ENCODE data around the gene SATB2.

SATB2 gene

GRCh38 chr2:199452260-199452990 lies 5.3 kb downstream of the SATB2 start:
- no peak for DNase-seq

GRCh38 chr2:199449956-199450355 lies 7.8 kb downstream of the SATB2 start:
- no peak for DNase-seq

- no peak for DNase-seq
These were observed 8.3 kb downstream of the SATB2 start for GRCh38 chr2:199449455-199449854.

- no peak for DNase-seq
These were observed 10.7 kb downstream of the SATB2 start for GRCh38 chr2:199446996-199447576.

- DNase-seq, result no peak
These were observed 13.0 kb downstream of the SATB2 start for GRCh38 chr2:199444749-199445148.

- no peak for DNase-seq
These were observed 14.1 kb downstream of the SATB2 start for GRCh38 chr2:199443589-199444130.

- DNase-seq, result no peak
These were observed 15.6 kb downstream of the SATB2 start for GRCh38 chr2:199442173-199442572.

- DNase-seq, result no peak
These were observed 16.0 kb downstream of the SATB2 start for GRCh38 chr2:199441759-199442158.

GRCh38 chr2:199440118-199440517 lies 17.6 kb downstream of the SATB2 start:
- no peak for DNase-seq

GRCh38 chr2:199439542-199439941 lies 18.2 kb downstream of the SATB2 start:
- no peak for DNase-seq

GRCh38 chr2:199439066-199439465 lies 18.7 kb downstream of the SATB2 start:
- no peak for DNase-seq

- DNase-seq, result no peak
These were observed 23.2 kb downstream of the SATB2 start for GRCh38 chr2:199434555-199434954.

- DNase-seq, result no peak
These were observed 24.4 kb downstream of the SATB2 start for GRCh38 chr2:199433204-199433832.

- DNase-seq, result no peak
These were observed 26.0 kb downstream of the SATB2 start for GRCh38 chr2:199431746-199432213.

- DNase-seq, result no peak
These were observed 27.5 kb downstream of the SATB2 start for GRCh38 chr2:199430214-199430613.

GRCh38 chr2:199428291-199428690 lies 29.4 kb downstream of the SATB2 start:
- DNase-seq, result no peak

- DNase-seq, result no peak
These were observed 33.6 kb downstream of the SATB2 start for GRCh38 chr2:199424160-199424559.

GRCh38 chr2:199419428-199419827 lies 38.3 kb downstream of the SATB2 start:
- no peak for DNase-seq

GRCh38 chr2:199414465-199414864 lies 43.3 kb downstream of the SATB2 start:
- DNase-seq, result no peak

- DNase-seq, result no peak
These were observed 43.7 kb downstream of the SATB2 start for GRCh38 chr2:199414001-199414400.

GRCh38 chr2:199409759-199410529 lies 47.8 kb downstream of the SATB2 start:
- no peak for DNase-seq

- no peak for DNase-seq
These were observed 50.3 kb downstream of the SATB2 start for GRCh38 chr2:199407421-199407820.

- DNase-seq, result no peak
These were observed 52.5 kb downstream of the SATB2 start for GRCh38 chr2:199405241-199405640.

Data from CD4-positive, alpha-beta T cell treated with Interleukin-10 for 1 hour (primary cell).